NCI-H1694 (cell line): ENCODE results near the gene FARS2.
A peak's percentile ranks its signal among the peaks of the same experiment; 100 is the strongest.
"Not testable (repeated sequence)": the region's sequence is repeated elsewhere in the genome, so short reads cannot be mapped to it uniquely, and the experiment has no call there.

ENCODE experiments used
- DNase-seq: peaks from one replicate; lab custom pipeline; 2025; lab: John Stamatoyannopoulos, UW

Gene FARS2

DNA sequence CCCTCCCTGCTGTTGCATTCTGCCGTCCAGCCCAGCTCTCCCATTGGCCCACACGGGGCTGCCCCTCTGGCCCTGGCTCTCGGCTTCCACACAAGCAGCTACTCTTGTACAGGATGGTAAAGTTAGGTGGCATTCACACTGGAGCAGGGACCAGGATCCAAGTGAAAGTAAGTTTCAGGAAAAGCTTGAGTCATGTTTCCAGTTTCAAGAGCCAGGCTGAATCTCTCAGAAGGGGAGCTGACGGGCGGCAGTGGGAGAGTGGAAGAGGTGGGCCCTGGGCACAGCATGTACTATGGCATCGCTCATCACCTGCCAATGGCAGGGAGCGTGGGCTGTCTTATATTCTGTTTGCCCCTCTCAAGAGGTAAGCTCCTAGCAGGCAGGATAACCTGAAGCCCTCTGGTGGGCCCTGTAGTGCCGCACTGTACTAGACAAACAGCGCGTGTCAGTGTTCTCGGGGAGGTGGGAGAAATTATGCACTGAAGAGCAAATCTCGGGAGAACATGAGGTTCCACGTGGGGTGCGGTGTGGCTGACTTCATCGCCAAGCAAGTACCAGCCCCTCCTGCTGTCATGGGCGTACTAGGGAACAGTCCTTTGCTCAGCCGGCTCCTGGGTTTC is 503.9 kb downstream of the FARS2 start:
- no peak for DNase-seq

DNA sequence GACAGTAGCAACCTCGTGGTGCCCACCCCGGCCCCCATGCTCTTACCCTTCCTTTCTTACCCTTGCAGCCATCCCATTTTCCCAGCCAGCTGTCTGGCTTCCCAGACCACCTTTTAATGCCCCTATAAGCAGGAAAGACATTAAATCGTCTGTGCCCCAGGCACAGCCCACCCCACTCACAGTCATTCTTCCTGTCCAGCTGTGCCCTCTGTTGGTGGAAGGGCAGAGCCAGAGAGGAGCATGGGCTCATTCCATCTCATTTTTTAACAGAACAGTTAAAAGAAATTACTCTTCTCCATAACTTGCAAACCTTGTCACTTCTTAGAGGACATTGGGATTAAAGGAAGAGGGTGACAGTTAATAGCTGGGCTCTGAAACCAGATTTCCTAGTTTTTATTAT is 504.9 kb downstream of the FARS2 start:
- no peak for DNase-seq

DNA sequence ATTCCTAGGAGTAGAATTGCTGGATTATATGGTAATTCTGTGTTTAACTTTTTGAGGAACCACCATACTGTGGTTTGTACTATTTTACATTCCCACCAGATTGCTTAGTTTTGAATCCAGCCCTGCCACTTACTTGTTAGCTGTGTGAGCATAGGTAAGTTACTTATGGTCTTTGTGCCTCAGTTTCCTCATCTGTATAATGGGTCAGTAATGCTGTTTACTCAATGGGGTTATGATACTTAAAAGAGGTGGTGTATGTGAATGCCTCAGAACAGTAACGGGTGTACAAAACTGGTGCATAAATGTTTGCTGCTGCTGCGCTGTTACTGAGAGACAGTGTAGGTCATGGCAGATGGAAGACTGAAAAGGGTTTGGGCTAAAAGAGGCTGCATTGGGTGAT is 506.2 kb downstream of the FARS2 start:
- no peak for DNase-seq

GRCh38 chr6:5771211-5771610 is 509.9 kb downstream of the FARS2 start:
- no peak for DNase-seq

- no peak for DNase-seq
Measured at GRCh38 chr6:5771759-5772390, 510.6 kb downstream of the FARS2 start.

DNA sequence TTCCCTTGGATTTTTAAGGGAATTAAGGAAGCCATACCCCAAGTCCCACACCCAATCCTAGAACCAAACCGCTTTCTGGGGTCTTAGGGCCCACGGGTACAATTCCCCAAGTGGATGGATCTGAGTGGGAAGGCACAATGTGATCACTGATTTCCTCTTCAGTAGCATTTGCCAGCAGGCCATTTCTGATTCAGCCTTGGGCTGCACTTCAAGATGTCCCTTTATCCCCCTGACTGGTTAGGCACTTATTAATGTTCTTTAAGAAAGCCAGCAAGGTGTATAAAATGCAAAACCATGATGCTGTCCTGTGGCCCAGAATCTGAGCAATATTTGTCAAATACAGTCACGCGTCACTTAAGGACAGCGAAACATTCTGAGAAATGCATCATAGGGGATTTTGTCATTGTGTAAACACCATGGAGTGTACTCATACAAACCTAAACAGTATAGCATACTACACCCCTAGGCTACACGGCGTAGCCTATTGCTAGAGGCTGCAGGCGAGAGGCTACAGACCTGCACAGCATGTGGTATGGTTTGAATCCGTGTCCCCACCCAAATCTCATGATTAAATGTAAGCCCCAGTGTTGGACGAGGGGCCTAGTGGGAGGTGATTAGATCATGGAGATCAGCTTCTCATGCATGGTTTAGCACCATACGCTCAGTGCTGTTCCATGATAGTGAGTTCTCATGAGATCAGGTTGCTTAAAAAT is 511.3 kb downstream of the FARS2 start:
- DNase-seq, result no peak

- no peak for DNase-seq
Measured at GRCh38 chr6:5776104-5776503, 514.8 kb downstream of the FARS2 start.

DNA sequence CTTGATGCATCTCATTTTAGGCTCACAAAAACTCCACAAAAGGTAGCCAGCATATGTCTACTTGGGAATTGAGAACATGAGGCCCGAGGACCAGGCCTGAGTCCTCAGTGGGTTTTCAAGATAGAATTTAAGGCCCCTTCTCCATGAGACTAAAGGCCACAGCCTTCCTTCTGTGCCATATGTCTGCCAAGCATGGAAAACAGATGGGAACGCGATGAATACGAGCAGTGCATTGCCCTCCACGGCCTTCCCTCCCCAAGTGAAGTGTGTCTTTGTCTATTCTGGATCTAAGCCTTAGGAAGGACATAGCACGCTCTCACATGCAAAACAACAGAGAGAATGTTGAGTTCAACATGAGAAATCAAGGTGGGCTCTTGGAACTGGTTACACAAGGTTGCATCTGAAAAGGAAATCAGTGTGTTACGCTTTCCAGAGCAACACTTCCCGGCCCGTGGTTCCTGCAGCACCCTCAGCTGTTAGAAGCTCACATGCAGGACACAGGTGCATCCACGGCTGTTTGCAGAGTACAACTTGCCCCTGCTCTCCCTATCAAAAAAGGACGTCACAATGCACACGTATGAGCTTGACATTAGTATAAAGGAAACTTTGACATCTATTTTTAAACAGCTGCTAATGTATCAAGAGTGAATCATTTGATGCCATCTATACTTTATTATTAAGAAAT is 515.5 kb downstream of the FARS2 start:
- peak; percentile 26 for DNase-seq

GRCh38 chr6:5778317-5778857 is 517.1 kb downstream of the FARS2 start:
- no peak for DNase-seq

DNA sequence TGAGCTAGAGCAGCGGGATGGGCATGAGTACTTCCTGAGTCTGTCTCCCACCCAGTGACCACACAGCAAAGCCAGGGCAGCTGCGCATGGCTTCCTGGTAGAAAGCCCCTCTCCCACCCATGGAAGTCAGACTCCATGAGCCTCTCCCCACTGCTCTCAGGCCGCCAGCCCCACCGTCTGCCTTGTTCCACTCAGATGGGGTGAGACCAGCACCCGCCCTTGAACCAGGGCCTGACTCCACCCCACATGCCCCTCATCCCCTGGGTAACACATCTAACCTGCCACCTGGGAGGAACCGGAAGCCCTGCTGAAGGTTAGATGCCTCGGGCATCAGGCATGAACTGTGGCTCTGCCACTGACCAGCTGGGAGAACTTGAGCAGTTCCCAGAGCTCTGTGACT is 517.6 kb downstream of the FARS2 start:
- DNase-seq, result no peak

DNA sequence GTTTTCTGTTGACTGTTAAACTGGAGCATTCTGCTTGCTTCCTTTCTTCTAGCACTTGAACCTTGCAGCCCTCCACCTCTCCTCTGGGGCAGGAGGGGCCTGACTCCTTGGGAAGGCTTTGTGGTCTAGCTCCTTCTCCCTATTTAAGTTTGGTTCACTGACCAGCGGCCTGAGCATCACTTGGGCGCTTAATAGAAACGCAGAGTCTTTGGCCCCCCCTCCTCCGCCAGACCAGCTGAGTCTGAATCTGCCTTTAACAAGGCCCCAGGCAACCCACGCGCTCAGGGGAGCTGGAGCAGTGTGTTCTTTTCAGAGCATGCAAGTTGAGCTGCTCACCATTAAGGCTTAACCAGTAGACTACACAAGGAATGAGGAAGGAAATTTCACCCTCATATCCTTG is 519.7 kb downstream of the FARS2 start:
- no peak for DNase-seq

DNA sequence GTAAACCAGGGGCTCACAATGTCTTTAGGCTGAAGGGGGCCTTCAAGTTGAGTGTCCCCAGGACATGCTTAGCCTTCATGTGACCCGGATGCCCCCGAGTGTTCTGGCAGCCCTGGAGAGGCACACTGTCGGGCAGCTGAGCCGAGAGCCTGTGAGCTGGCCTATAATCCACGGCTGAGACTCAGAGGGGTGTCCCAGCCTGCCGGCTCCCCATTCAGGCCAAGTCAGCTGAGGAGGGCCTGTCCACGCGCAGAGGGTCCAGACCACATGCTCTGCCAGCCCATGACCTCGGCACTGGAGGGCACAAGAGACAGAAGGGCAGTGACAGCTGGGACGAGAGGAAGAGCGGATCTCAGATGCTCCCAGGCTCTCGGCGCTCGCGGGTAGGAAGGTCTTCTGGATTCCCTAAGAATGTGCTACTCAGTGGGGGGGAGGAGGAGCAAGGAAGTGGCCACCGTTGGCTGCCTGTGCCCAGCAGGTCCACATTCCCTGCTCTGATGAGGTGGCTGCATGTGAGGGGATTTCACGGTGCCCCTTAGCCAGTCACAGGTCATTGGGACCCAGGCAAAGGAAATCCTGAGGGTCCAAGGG is 520.7 kb downstream of the FARS2 start:
- no peak for DNase-seq

GRCh38 chr6:5782783-5783547 is 521.7 kb downstream of the FARS2 start:
- peak; percentile 77 for DNase-seq

- DNase-seq, result no peak
Measured at GRCh38 chr6:5783584-5784089, 522.3 kb downstream of the FARS2 start.

DNA sequence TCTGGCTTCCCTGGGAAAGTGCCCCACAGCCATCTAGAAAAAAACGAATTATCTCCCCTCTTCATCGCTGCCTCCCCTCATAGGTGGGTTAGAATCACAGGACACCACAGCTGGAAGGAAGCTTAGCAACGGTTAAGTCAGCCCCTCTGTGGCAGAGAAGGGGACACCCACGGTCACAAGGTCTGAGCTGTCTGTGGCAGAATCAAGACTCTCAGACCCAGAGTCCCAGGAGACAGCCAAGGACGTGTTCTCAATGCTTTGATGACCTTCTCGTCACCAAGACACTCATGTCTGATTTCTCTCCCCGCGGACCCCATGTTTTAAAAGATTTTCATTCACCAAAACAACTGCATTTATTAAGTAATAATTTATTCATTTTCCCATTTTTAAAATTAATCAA is 523.9 kb downstream of the FARS2 start:
- no peak for DNase-seq

DNA sequence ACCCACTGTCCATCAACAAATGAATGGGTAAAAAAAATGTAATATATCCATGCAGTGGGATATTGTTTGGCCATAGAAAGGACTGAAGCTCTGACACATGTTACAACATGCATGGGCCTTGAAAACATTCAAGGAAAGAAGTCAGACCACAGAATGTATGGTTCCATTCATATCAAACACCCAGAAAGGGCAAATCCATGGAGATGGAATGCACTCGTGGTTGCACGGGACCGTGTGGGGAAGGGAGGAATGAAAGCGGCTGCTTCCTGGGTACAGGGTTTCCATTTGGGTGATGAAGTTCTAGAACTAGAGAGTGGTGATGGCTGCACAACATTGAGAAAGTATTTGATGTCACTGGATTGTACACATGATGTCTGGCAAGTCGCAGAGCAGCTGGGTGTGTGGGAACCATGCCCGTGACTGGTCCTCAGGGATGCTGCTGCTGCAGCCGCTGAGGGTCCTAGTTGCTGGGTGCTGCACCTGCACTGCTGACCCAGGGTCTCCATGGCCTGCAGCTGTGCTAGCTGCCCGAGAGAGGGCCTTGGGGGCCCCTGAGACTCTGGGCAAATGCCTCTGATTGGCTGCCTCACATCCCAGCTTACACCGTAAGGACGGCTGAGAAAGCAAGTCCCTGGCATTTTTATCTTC is 525.1 kb downstream of the FARS2 start:
- DNase-seq, result no peak

GRCh38 chr6:5786969-5787720 is 525.8 kb downstream of the FARS2 start:
- DNase-seq, result no peak

DNA sequence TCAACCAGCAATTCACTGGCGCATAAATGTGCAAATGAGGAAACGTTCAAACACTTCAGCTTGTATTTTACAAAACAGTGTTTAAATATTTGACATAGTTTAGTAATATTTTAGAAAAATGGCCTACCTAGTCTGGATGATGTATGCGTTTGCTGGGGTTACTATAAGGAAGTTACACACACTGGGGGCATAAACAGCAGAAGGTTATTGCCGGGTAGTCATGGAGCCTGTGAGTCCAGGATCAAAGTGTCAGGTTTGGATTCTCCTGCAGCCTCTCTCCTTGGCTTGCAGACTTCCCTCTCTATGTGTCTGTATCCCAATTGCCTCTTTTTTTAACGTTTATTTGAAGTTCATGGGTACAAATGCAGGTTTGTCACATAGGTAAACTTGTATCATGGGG is 528.1 kb downstream of the FARS2 start:
- DNase-seq, result not testable (repeated sequence)

DNA sequence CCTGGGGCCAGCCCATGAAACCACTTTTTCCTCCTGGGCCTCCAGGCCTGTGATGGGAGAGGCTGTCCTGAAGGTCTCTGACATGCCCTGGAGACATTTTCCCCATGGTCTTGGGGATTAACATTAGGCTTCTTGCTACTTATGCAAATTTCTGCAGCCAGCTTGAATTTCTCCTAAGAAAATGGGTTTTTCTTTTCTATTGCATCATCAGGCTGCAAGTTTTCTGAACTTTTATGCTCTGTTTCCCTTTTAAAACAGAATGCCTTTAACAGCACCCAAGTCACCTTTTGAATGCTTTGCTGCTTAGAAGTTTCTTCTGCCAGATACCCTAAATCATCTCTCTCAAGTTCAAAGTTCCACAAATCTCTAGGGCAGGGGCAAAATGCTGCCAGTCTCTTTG is 535.2 kb downstream of the FARS2 start:
- not testable (repeated sequence) for DNase-seq

DNA sequence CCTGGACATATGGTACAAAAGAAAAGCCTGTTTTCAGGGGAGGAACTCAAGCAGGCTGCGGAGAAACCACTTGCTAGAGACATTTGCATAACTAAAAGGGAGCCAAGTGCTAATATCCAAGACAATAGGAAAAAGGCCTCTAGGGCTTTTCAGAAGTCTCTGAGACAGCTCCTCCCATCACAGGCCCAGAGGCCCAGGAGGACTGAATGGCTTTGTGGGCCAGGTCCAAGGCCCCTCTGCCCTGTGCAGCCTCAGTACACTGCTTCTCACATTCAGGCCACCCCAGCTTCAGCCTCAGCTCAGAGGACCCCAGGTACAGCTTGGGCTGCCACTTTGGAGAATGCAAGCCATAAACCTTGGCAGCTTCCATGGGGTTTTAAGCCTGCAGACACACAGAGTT is 545.1 kb downstream of the FARS2 start:
- not testable (repeated sequence) for DNase-seq
